ENCODE measurements around the gene UPF2. TPM values are rescaled to one million over a fixed set of nuclear protein-coding genes. Genes with fewer than 3 reads are reported as not detected.

Gene UPF2
- total RNA-seq, 4 donors from 2014 or later: 16.5 to 28.6 (median 23.1) TPM

DNA sequence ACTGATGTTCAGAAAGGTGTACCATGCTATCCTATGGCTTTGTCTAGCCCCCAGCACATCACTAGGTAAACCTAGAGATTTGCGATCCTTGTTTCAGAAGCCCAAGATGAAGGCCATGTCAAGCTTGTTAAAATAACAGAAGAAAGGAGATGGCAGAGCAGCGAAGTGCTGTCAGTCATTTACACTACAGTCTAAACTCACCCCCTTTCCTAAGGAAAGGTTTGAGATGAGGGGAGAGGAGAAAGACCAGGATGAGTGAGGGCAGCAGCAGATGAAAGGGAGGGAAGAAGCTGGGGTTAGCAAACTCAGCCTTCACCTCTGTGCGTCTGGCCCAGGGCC is 144.6 kb downstream of the UPF2 start:
- TF ChIP-seq POLR2A (IDR thresholded peaks at IDR 0.05) (no peak), POLR2AphosphoS5 (IDR thresholded peaks at IDR 0.05) (no peak), EP300 (IDR thresholded peaks at IDR 0.05; ENCODE audit: low read depth) (no peak)
- TF ChIP-seq, protein P1, sequence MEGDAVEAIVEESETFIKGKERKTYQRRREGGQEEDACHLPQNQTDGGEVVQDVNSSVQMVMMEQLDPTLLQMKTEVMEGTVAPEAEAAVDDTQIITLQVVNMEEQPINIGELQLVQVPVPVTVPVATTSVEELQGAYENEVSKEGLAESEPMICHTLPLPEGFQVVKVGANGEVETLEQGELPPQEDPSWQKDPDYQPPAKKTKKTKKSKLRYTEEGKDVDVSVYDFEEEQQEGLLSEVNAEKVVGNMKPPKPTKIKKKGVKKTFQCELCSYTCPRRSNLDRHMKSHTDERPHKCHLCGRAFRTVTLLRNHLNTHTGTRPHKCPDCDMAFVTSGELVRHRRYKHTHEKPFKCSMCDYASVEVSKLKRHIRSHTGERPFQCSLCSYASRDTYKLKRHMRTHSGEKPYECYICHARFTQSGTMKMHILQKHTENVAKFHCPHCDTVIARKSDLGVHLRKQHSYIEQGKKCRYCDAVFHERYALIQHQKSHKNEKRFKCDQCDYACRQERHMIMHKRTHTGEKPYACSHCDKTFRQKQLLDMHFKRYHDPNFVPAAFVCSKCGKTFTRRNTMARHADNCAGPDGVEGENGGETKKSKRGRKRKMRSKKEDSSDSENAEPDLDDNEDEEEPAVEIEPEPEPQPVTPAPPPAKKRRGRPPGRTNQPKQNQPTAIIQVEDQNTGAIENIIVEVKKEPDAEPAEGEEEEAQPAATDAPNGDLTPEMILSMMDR (IDR thresholded peaks at IDR 0.05): no peak
- Histone ChIP-seq H3K27me3 (no peaks in the 10 kb centered on the region), H3K4me3 (no peak overlapping the region), H3K27ac (no peak overlapping the region), H3K36me3 (no peaks in the 10 kb centered on the region), H3K4me1 (no peaks in the 10 kb centered on the region), H3K9me3 (no peaks in the 10 kb centered on the region)
- WGBS, 2 donors (ENCODE audit: low coverage in 1 of 2): 67% methylated on average over 3 of the region's 3 CpGs; no CpG with 5 or more reads in 1 of the 2 donors
- intact Hi-C loops (cut with DNase I; ENCODE audit: low total_unique reads): no loop called here
- in situ Hi-C loops (cut with MboI; ENCODE audit: low pct_ligation_motif_present in 1 of 4, low pct_unique_long_range_greater_than_20kb in 1 of 4, low sequenced_read_pairs in 3 of 4): no loop called here
- DNase-seq: no peak

DNA sequence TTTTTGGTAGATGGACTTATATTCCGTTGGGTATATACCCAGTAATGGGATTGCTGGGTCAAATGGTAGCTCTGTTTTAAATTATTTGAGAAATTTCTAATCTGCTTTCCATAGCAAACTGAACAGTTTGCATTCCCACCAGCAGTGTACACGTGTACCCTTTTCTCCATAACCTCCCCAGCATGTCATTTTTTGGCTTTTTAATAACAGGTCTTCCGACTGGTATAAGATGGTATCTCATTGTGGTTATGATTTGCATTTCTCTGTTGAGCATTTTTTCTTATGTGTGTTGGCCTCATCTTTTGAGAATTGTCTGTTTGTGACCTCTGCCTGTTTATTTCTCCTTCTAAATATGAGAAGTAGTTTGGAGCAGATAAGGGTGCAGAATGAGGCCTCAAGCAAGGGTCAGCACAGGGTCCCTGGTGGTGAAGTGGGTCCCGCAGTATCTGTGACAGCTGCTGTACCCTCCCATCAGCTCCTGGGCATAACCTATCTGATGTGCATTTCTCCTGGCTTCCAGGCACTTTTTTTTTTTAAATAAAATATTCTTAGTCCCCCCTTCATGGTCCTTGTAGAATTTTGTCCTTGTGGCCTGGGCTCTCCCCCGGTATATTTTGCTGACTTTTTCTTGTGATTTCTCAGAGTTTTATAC is 145.9 kb downstream of the UPF2 start:
- in situ Hi-C loops (cut with MboI; ENCODE audit: low pct_ligation_motif_present in 1 of 4, low pct_unique_long_range_greater_than_20kb in 1 of 4, low sequenced_read_pairs in 3 of 4) (no loop called here), intact Hi-C loops (cut with DNase I; ENCODE audit: low total_unique reads) (no loop called here)
- no peaks in the 10 kb centered on the region for H3K9me3 ChIP-seq
- DNase-seq: no peak
- H3K4me3 ChIP-seq: no peak overlapping the region
- no peak overlapping the region for H3K27ac ChIP-seq
- H3K27me3 ChIP-seq: no peaks in the 10 kb centered on the region
- 72 to 81% methylated on average over 5 of the region's 5 CpGs for WGBS, 2 donors (ENCODE audit: low coverage in 1 of 2)
- no peaks in the 10 kb centered on the region for H3K36me3 ChIP-seq
- H3K4me1 ChIP-seq: no peaks in the 10 kb centered on the region
- no peak for TF ChIP-seq POLR2AphosphoS5 (IDR thresholded peaks at IDR 0.05)
- TF ChIP-seq, protein P1 (IDR thresholded peaks at IDR 0.05): no peak
- no peak for TF ChIP-seq POLR2A (IDR thresholded peaks at IDR 0.05)
- no peak for TF ChIP-seq EP300 (IDR thresholded peaks at IDR 0.05; ENCODE audit: low read depth)

DNA sequence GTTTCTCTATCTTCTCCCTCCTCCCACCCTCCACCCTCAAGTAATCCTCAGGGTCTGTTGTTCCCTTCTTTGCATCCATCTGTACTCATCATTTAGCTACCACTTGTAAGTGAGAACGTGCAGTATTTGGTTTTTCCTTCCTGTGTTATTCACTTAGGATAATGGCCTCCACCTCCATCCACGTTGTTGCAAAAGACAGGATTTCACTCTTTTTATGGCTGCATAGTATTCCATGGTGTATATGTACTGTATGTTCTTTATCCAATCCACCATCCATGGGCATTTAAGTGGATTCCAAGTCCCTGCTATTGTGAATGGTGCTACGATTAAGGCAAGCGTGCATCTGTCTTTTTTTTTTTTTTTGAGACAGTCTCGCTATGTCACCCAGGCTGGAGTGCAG is 147.0 kb downstream of the UPF2 start:
- H3K4me3 ChIP-seq: no peak overlapping the region
- in situ Hi-C loops (cut with MboI; ENCODE audit: low pct_ligation_motif_present in 1 of 4, low pct_unique_long_range_greater_than_20kb in 1 of 4, low sequenced_read_pairs in 3 of 4): no loop called here
- H3K36me3 ChIP-seq: no peaks in the 10 kb centered on the region
- WGBS, 2 donors (ENCODE audit: low coverage in 1 of 2): 82 to 86% methylated on average over 2 to 5 of the region's 5 CpGs
- no peak overlapping the region for H3K27ac ChIP-seq
- H3K27me3 ChIP-seq: no peaks in the 10 kb centered on the region
- intact Hi-C loops (cut with DNase I; ENCODE audit: low total_unique reads): no loop called here
- H3K9me3 ChIP-seq: no peaks in the 10 kb centered on the region
- H3K4me1 ChIP-seq: no peaks in the 10 kb centered on the region
- TF ChIP-seq EP300 (IDR thresholded peaks at IDR 0.05; ENCODE audit: low read depth) (no peak), POLR2A (IDR thresholded peaks at IDR 0.05) (no peak), POLR2AphosphoS5 (IDR thresholded peaks at IDR 0.05) (no peak)
- TF ChIP-seq, protein P1 (IDR thresholded peaks at IDR 0.05): no peak
- no peak for DNase-seq

DNA sequence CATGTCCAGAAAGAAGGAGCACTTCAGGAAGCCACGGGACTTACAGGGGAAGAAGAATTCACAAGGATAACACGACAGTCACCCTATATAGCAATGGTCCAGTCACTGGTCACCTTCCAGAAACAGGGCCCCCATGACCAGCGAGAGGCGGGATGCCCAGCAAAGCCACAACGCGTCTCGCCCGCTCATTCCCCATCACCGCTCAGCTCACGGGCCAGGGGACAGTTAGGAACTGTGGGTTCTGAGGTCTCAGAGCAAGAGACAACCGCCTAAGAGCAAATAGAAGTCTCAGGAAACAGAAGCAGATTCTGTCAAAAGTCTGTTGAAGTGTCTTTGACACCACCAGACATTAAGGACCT is 147.5 kb downstream of the UPF2 start:
- H3K9me3 ChIP-seq: no peaks in the 10 kb centered on the region
- TF ChIP-seq, protein P1 (IDR thresholded peaks at IDR 0.05): no peak
- TF ChIP-seq POLR2AphosphoS5 (IDR thresholded peaks at IDR 0.05) (no peak), POLR2A (IDR thresholded peaks at IDR 0.05) (no peak), EP300 (IDR thresholded peaks at IDR 0.05; ENCODE audit: low read depth) (no peak)
- no peaks in the 10 kb centered on the region for H3K27me3 ChIP-seq
- no peak overlapping the region for H3K4me3 ChIP-seq
- intact Hi-C loops (cut with DNase I; ENCODE audit: low total_unique reads): no loop called here
- no peaks in the 10 kb centered on the region for H3K4me1 ChIP-seq
- 90 to 93% methylated on average over 2 to 11 of the region's 11 CpGs for WGBS, 2 donors (ENCODE audit: low coverage in 1 of 2)
- no peak overlapping the region for H3K27ac ChIP-seq
- no peak for DNase-seq
- no peaks in the 10 kb centered on the region for H3K36me3 ChIP-seq
- in situ Hi-C loops (cut with MboI; ENCODE audit: low pct_ligation_motif_present in 1 of 4, low pct_unique_long_range_greater_than_20kb in 1 of 4, low sequenced_read_pairs in 3 of 4): no loop called here

All from transverse colon (tissue), 4 donors.